HCT116 (cell line): ENCODE data around the gene SCAI. TPM values are rescaled to one million over a fixed set of nuclear protein-coding genes. Genes with fewer than 3 reads are reported as not detected.

Experiments used
- ATAC-seq: fragments of 200-7000 bp; cut with Tn5 transposase; 2 replicates; pipeline ENCODE4 v1.9.1; 2020; ENCODE audit warnings: mild to moderate bottlenecking, moderate library complexity
- BruUV-seq: library from RNA; stranded (reverse); fragments of 400-500 nt; replicated peaks from 2 replicates; lab custom pipeline; 2021; lab: Mats Ljungman, UMichigan
- CTCF ChIA-PET: fragments of 300-600 bp; sonication (Branson Sonifier 250); formaldehyde crosslinking; loops from one replicate; lab custom pipeline; 2021; ENCODE audit warnings: antibody characterized with exemption; lab: Charles Lee
- POLR2A ChIA-PET: fragments of 300-600, 350-600 bp; sonication (Branson Sonifier 250); formaldehyde crosslinking; loops from one replicate; lab custom pipeline; 2021; ENCODE audit warnings: antibody characterized with exemption; lab: Charles Lee
- RAD21 ChIA-PET, 2 experiments: fragments of 300-600 bp; sonication (Branson Sonifier 250); formaldehyde crosslinking; loops; one replicate each; lab custom pipeline; 2023; ENCODE audit warnings: low total read pairs in 2 of 2; ENCODE audit not compliant: uncharacterized antibody in 2 of 2, unreplicated experiment in 2 of 2, low non-redundant PET in 1 of 2; lab: Charles Lee
- DNase-seq: peaks from one replicate; pipeline ENCODE4 v3.0.0-alpha.2; 2010; ENCODE audit warnings: low read depth, low spot score
- H2AFZ ChIP-seq: fragments of 200-600 bp; shearing (Covaris generic), sonication (generic); 2 replicates; pipeline ENCODE4 v1.6.1; 2017; ENCODE audit warnings: low read depth, mixed run types, mixed read lengths, antibody characterized with exemption, low read length; ENCODE audit not compliant: poor library complexity, severe bottlenecking
- H3K27ac ChIP-seq: 2 replicates; pipeline ENCODE4 v1.5.1; 2012; ENCODE audit warnings: low read depth, low read length
- H3K27me3 ChIP-seq: fragments of 200-600 bp; sonication (generic); 2 replicates; pipeline ENCODE4 v1.6.1; 2016; ENCODE audit warnings: mixed run types, low read length, mixed read lengths; ENCODE audit not compliant: insufficient read depth
- H3K36me3 ChIP-seq, 2 experiments: fragments of 200-500 bp in 1 of 2; fragments of 200-600 bp in 1 of 2; sonication (Bioruptor generic) in 1 of 2; sonication (generic) in 1 of 2; 2 replicates each; pipeline versions ENCODE4 v1.5.1 to v1.6.1; 2014 to 2016; ENCODE audit warnings: low read length in 2 of 2, inconsistent platforms in 1 of 2, mixed read lengths in 1 of 2, mixed run types in 1 of 2; ENCODE audit not compliant: insufficient read depth in 2 of 2, control insufficient read depth in 1 of 2
- H3K4me1 ChIP-seq, 2 experiments: fragments of 200-600 bp in 1 of 2; sonication (generic) in 1 of 2; 2 replicates each; pipeline versions ENCODE4 v1.5.1 to v1.6.1; 2012 to 2017; ENCODE audit warnings: low read length in 2 of 2, inconsistent platforms in 1 of 2, mild to moderate bottlenecking in 1 of 2, mixed read lengths in 1 of 2, mixed run types in 1 of 2, moderate library complexity in 1 of 2; ENCODE audit not compliant: insufficient read depth in 2 of 2, control insufficient read depth in 1 of 2
- H3K4me2 ChIP-seq: fragments of 200-600 bp; sonication (generic); 2 replicates; pipeline ENCODE4 v1.6.1; 2017; ENCODE audit warnings: mixed run types, low read length, mixed read lengths
- H3K4me3 ChIP-seq, 2 experiments: fragments of 200-600 bp in 1 of 2; sonication (generic) in 1 of 2; replicated peaks in 1 of 2; 2 replicates each; pipeline ENCODE4 v1.5.1; 2011 to 2016; ENCODE audit warnings: low read length in 2 of 2, control low read depth in 1 of 2, low read depth in 1 of 2, mild to moderate bottlenecking in 1 of 2, mixed read lengths in 1 of 2, mixed run types in 1 of 2
- H3K79me2 ChIP-seq: fragments of 200-600 bp; sonication (generic); 2 replicates; pipeline ENCODE4 v1.6.1; 2017; ENCODE audit warnings: mild to moderate bottlenecking, mixed run types, low read length, moderate library complexity, mixed read lengths; ENCODE audit not compliant: insufficient read depth
- H3K9ac ChIP-seq: fragments of 200-600 bp; sonication (generic); 2 replicates; pipeline ENCODE4 v1.6.1; 2016; ENCODE audit warnings: low read length, mixed read lengths
- H3K9me2 ChIP-seq: fragments of 200-600 bp; sonication (generic), shearing (Covaris generic); 2 replicates; pipeline ENCODE4 v1.6.1; 2017; ENCODE audit warnings: mixed run types, mild to moderate bottlenecking, moderate library complexity; ENCODE audit not compliant: insufficient read depth
- H3K9me3 ChIP-seq, 2 experiments: fragments of 200-500 bp in 1 of 2; fragments of 200-600 bp in 1 of 2; sonication (Bioruptor generic) in 1 of 2; sonication (generic) in 1 of 2; 2 replicates each; pipeline ENCODE4 v1.6.1; 2014 to 2017; ENCODE audit warnings: low read length in 2 of 2, mixed read lengths in 2 of 2, inconsistent platforms in 1 of 2, low read depth in 1 of 2, mild to moderate bottlenecking in 1 of 2, mixed run types in 1 of 2, moderate library complexity in 1 of 2; ENCODE audit not compliant: control insufficient read depth in 1 of 2, insufficient read depth in 1 of 2
- H4K20me1 ChIP-seq: fragments of 200-600 bp; sonication (generic), shearing (Covaris generic); 2 replicates; pipeline ENCODE4 v1.6.1; 2017; ENCODE audit warnings: mixed run types, mild to moderate bottlenecking, moderate library complexity; ENCODE audit not compliant: insufficient read depth
- CBX3 ChIP-seq: IDR thresholded peaks from 2 replicates; pipeline ENCODE4 v1.6.1; 2012; ENCODE audit warnings: low read depth
- EGR1 ChIP-seq: IDR thresholded peaks from 2 replicates; pipeline ENCODE4 v1.6.1; 2012; ENCODE audit warnings: low read depth
- ELF1 ChIP-seq: IDR thresholded peaks from 2 replicates; pipeline ENCODE4 v1.6.1; 2012; ENCODE audit warnings: low read depth, borderline replicate concordance
- EZH2 ChIP-seq: fragments of 200-600 bp; sonication (generic); IDR thresholded peaks from 2 replicates; pipeline ENCODE4 v1.6.1; 2017; ENCODE audit warnings: antibody characterized with exemption, mixed run types
- EZH2phosphoT487 ChIP-seq: fragments of 200-600 bp; IDR thresholded peaks from 2 replicates; pipeline ENCODE4 v1.6.1; 2018; ENCODE audit warnings: antibody characterized with exemption, borderline replicate concordance
- FOSL1 ChIP-seq: IDR thresholded peaks from 2 replicates; pipeline ENCODE4 v1.6.1; 2012; ENCODE audit warnings: low read depth
- MAX ChIP-seq: IDR thresholded peaks from 2 replicates; pipeline ENCODE4 v1.6.1; 2012
- POLR2A ChIP-seq: IDR thresholded peaks from 2 replicates; pipeline ENCODE4 v1.7.0; 2011; ENCODE audit warnings: borderline replicate concordance; ENCODE audit not compliant: insufficient read depth, insufficient read length; ENCODE audit errors: extremely low read depth
- RAD21 ChIP-seq: IDR thresholded peaks from 2 replicates; pipeline ENCODE4 v1.6.1; 2012; ENCODE audit warnings: low read depth, mild to moderate bottlenecking
- TCF7L2 ChIP-seq: IDR thresholded peaks from 2 replicates; pipeline ENCODE4 v1.7.0; 2011; ENCODE audit warnings: borderline replicate concordance, inconsistent platforms; ENCODE audit not compliant: insufficient read depth, insufficient read length; ENCODE audit errors: extremely low read depth
- YY1 ChIP-seq: IDR thresholded peaks from 2 replicates; pipeline ENCODE4 v1.6.1; 2011; ENCODE audit warnings: low read length, low read depth, moderate library complexity, mild to moderate bottlenecking; ENCODE audit not compliant: insufficient replicate concordance; ENCODE audit errors: extremely low read depth
- ZBTB33 ChIP-seq: IDR thresholded peaks from 2 replicates; pipeline ENCODE4 v1.6.1; 2011; ENCODE audit warnings: mild to moderate bottlenecking, low read length, moderate library complexity; ENCODE audit not compliant: insufficient replicate concordance; ENCODE audit errors: extremely low read depth
- ZFX ChIP-seq: fragments of 450-650 bp; IDR thresholded peaks from 2 replicates; pipeline ENCODE4 v1.6.1; 2017
- ZNF274 ChIP-seq: fragments of 200-500 bp; sonication (Bioruptor generic); IDR thresholded peaks from 2 replicates; pipeline ENCODE4 v1.6.1; 2014; ENCODE audit warnings: mild to moderate bottlenecking, low read depth, low read length, inconsistent platforms
- intact Hi-C: fragments of 100-400 bp; cut with micrococcal nuclease; formaldehyde crosslinking; loops from 2 replicates; pipeline ENCODE4 v1.10.0; 2022
- total RNA-seq: library from RNA; stranded (reverse); gene quantifications from one replicate; pipeline ENCODE4 v1.2.1, GENCODE V29; 2021; ENCODE audit not compliant: unreplicated experiment
- TF ChIP-seq, protein P1 (sequence below): IDR thresholded peaks from 2 replicates; pipeline ENCODE4 v1.6.1; 2012; ENCODE audit warnings: low read depth
- TF ChIP-seq, protein P2 (sequence below), 3 experiments: fragments of 200-600 bp in 1 of 3; sonication (generic) in 1 of 3; IDR thresholded peaks in 2 of 3; conservative IDR thresholded peaks in 1 of 3; 2 replicates each; pipeline ENCODE4 v1.5.1; 2012 to 2017; ENCODE audit warnings: low read depth in 2 of 3, low read length in 2 of 3, antibody characterized with exemption in 1 of 3, borderline replicate concordance in 1 of 3, control low read depth in 1 of 3, mild to moderate bottlenecking in 1 of 3, mixed read lengths in 1 of 3, mixed run types in 1 of 3, moderate library complexity in 1 of 3; ENCODE audit not compliant: insufficient read depth in 1 of 3

The SCAI gene
- total RNA-seq, 1 experiment from 2014 or later = 14.0 TPM

GRCh38 chr9:124908098-124908497, 235.2 kb downstream of the SCAI start:
- no peak overlapping the region for H3K4me2 ChIP-seq
- H3K27me3 ChIP-seq = no peaks in the 10 kb centered on the region
- H3K27ac ChIP-seq = no peak overlapping the region
- no peaks in the 10 kb centered on the region for H3K79me2 ChIP-seq
- TF ChIP-seq ZNF274 (no peak), ZFX (no peak), YY1 (no peak), EZH2 (no peak), CBX3 (no peak), POLR2A (no peak), ZBTB33 (no peak), RAD21 (no peak), EGR1 (no peak), FOSL1 (no peak), ELF1 (no peak), MAX (no peak), EZH2phosphoT487 (no peak), TCF7L2 (no peak)
- TF ChIP-seq, protein P1, sequence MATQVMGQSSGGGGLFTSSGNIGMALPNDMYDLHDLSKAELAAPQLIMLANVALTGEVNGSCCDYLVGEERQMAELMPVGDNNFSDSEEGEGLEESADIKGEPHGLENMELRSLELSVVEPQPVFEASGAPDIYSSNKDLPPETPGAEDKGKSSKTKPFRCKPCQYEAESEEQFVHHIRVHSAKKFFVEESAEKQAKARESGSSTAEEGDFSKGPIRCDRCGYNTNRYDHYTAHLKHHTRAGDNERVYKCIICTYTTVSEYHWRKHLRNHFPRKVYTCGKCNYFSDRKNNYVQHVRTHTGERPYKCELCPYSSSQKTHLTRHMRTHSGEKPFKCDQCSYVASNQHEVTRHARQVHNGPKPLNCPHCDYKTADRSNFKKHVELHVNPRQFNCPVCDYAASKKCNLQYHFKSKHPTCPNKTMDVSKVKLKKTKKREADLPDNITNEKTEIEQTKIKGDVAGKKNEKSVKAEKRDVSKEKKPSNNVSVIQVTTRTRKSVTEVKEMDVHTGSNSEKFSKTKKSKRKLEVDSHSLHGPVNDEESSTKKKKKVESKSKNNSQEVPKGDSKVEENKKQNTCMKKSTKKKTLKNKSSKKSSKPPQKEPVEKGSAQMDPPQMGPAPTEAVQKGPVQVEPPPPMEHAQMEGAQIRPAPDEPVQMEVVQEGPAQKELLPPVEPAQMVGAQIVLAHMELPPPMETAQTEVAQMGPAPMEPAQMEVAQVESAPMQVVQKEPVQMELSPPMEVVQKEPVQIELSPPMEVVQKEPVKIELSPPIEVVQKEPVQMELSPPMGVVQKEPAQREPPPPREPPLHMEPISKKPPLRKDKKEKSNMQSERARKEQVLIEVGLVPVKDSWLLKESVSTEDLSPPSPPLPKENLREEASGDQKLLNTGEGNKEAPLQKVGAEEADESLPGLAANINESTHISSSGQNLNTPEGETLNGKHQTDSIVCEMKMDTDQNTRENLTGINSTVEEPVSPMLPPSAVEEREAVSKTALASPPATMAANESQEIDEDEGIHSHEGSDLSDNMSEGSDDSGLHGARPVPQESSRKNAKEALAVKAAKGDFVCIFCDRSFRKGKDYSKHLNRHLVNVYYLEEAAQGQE = no peak
- TF ChIP-seq, protein P2, sequence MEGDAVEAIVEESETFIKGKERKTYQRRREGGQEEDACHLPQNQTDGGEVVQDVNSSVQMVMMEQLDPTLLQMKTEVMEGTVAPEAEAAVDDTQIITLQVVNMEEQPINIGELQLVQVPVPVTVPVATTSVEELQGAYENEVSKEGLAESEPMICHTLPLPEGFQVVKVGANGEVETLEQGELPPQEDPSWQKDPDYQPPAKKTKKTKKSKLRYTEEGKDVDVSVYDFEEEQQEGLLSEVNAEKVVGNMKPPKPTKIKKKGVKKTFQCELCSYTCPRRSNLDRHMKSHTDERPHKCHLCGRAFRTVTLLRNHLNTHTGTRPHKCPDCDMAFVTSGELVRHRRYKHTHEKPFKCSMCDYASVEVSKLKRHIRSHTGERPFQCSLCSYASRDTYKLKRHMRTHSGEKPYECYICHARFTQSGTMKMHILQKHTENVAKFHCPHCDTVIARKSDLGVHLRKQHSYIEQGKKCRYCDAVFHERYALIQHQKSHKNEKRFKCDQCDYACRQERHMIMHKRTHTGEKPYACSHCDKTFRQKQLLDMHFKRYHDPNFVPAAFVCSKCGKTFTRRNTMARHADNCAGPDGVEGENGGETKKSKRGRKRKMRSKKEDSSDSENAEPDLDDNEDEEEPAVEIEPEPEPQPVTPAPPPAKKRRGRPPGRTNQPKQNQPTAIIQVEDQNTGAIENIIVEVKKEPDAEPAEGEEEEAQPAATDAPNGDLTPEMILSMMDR (IDR thresholded peaks at IDR 0.05 in 2 of 3, conservative IDR thresholded peaks at IDR 0.05 in 1 of 3; ENCODE audit: borderline replicate concordance in 1 of 3, insufficient read depth in 1 of 3, low read depth in 2 of 3, low read length in 2 of 3) = no peak
- RAD21 ChIA-PET = no interaction called here
- no TSS peak for BruUV-seq
- H3K9me3 ChIP-seq = no peaks in the 10 kb centered on the region
- no peak overlapping the region for H3K4me3 ChIP-seq
- POLR2A ChIA-PET = no interaction called here
- DNase-seq = no peak
- H3K9ac ChIP-seq = no peak overlapping the region
- H4K20me1 ChIP-seq = no peaks in the 10 kb centered on the region; the same call in 1 of the 2 replicates
- no peaks in the 10 kb centered on the region for H3K4me1 ChIP-seq
- ATAC-seq = no peak
- CTCF ChIA-PET = no interaction called here
- H3K9me2 ChIP-seq = no peaks in the 10 kb centered on the region
- no peak overlapping the region for H2AFZ ChIP-seq
- intact Hi-C loops = no loop called here
- no peaks in the 10 kb centered on the region; a peak in 2 of 4 replicates for H3K36me3 ChIP-seq
